Measurements from ENCODE around the gene SCN1A. TPM values are rescaled to one million over a fixed set of nuclear protein-coding genes. Genes with fewer than 3 reads are reported as not detected.

The SCN1A gene
- total and polyA plus RNA-seq, 2 donors (not counting 3 experiments of a cell fraction or from before 2014, with no cell fraction given), result not detected

GRCh38 chr2:166135849-166136258 lies 8.0 kb upstream of the SCN1A start:
- Histone ChIP-seq H2AFZ (ENCODE audit: low read depth, low read length) (no peak overlapping the region), H3K4me1 (ENCODE audit: control insufficient read depth, extremely low read depth, insufficient read depth, low read length) (no peaks in the 10 kb centered on the region), H3K9me3 (replicated peaks; ENCODE audit: control insufficient read depth, insufficient read depth, low read length) (no peaks in the 10 kb centered on the region), H3K79me2 (ENCODE audit: control insufficient read depth, insufficient read depth, low read length) (no peaks in the 10 kb centered on the region), H3K36me3 (ENCODE audit: control insufficient read depth in 2 of 2, extremely low read depth in 1 of 2, insufficient read depth in 2 of 2, low read length in 2 of 2) (no peaks in the 10 kb centered on the region), H4K20me1 (replicated peaks; ENCODE audit: control insufficient read depth, extremely low read depth, insufficient read depth, low read length) (no peaks in the 10 kb centered on the region), H3K9ac (replicated peaks; ENCODE audit: extremely low read depth, insufficient read depth, low read length) (no peak overlapping the region), H3K27ac (ENCODE audit: insufficient read depth, low read depth, low read length) (no peak overlapping the region), H3K4me3 (replicated peaks in 1 of 3; ENCODE audit: insufficient read depth in 1 of 3, low read depth in 1 of 3, low read length in 3 of 3) (no peak overlapping the region), H3K9me1 (replicated peaks; ENCODE audit: control insufficient read depth, extremely low read depth, insufficient read depth, low read length) (no peaks in the 10 kb centered on the region), H3K4me2 (ENCODE audit: insufficient read depth, low read length) (no peak overlapping the region), H3K27me3 (ENCODE audit: control insufficient read depth in 2 of 2, insufficient read depth in 2 of 2, low read length in 2 of 2) (peaks cover 8 to 18% of the 10 kb centered on the region in 2 experiments)
- DNase-seq (ENCODE audit: low read depth, low spot score) (no peak), FAIRE-seq (no peak)
- TF ChIP-seq POLR2AphosphoS5 (IDR thresholded peaks at IDR 0.05; ENCODE audit: insufficient read depth, low read depth, low read length), result no peak
- TF ChIP-seq MYC (IDR thresholded peaks at IDR 0.05; ENCODE audit: low read depth, low read length), result no peak
- no peak for TF ChIP-seq FOS (IDR thresholded peaks at IDR 0.05; ENCODE audit: borderline replicate concordance, insufficient read depth, low read length)
- TF ChIP-seq GATA2 (IDR thresholded peaks at IDR 0.05; ENCODE audit: insufficient read depth, insufficient read length, low read depth, low read length), result no peak
- no peak for TF ChIP-seq CTCF (IDR thresholded peaks at IDR 0.05; ENCODE audit: extremely low read depth in 1 of 2, insufficient read depth in 1 of 2, low read depth in 1 of 2, low read length in 2 of 2)
- no peak for TF ChIP-seq EZH2 (IDR thresholded peaks at IDR 0.05; ENCODE audit: borderline replicate concordance, low read depth, low read length, severe bottlenecking)
- TF ChIP-seq POLR2A (IDR thresholded peaks at IDR 0.05; ENCODE audit: low read depth, low read length), result no peak
- no peak for TF ChIP-seq JUN (IDR thresholded peaks at IDR 0.05; ENCODE audit: borderline replicate concordance, insufficient read depth, insufficient read length, low read depth)
- no TSS peak for BruUV-seq (replicated peaks)
- ChIA-PET POLR2A (no interaction called here), CTCF (interaction anchor here (1.4 kb wide), 1 partner anchor 180 kb away, joined by 3 read pairs; no protein-coding TSS in a partner anchor)
- dilution Hi-C loops (cut with MboI; ENCODE audit: extremely low pct_ligation_motif_present, low sequenced_read_pairs), result no loop called here
- intact Hi-C loops (cut with micrococcal nuclease), result no loop called here

All from endothelial cell of umbilical vein (primary cell).